RWPE1 (cell line): ENCODE measurements around the gene OXER1.
A peak's percentile ranks its signal among the peaks of the same experiment; 100 is the strongest.

Experiments
- CTCF ChIA-PET: fragments of 350-600 bp; sonication (Branson Sonifier 250); formaldehyde crosslinking; extraction: SDS; loops from one replicate; lab custom pipeline; 2021; lab: Yijun Ruan, JAX
- POLR2A ChIA-PET: fragments of 400-600 bp; formaldehyde crosslinking; extraction: SDS; loops from one replicate; lab custom pipeline; 2020; ENCODE audit warnings: antibody characterized with exemption; ENCODE audit not compliant: low non-redundant PET; lab: Yijun Ruan, JAX
- DNase-seq: peaks from one replicate; pipeline ENCODE4 v3.0.0; 2012; ENCODE audit warnings: low spot score
- H3K27ac ChIP-seq: fragments of 450-650 bp; 2 replicates; pipeline ENCODE4 v1.5.1; 2017
- TF ChIP-seq, protein P1 (sequence below): fragments of 450-650 bp; conservative IDR thresholded peaks from 2 replicates; pipeline ENCODE4 v1.5.1; 2017; ENCODE audit warnings: low read depth, mild to moderate bottlenecking

OXER1 gene

DNA sequence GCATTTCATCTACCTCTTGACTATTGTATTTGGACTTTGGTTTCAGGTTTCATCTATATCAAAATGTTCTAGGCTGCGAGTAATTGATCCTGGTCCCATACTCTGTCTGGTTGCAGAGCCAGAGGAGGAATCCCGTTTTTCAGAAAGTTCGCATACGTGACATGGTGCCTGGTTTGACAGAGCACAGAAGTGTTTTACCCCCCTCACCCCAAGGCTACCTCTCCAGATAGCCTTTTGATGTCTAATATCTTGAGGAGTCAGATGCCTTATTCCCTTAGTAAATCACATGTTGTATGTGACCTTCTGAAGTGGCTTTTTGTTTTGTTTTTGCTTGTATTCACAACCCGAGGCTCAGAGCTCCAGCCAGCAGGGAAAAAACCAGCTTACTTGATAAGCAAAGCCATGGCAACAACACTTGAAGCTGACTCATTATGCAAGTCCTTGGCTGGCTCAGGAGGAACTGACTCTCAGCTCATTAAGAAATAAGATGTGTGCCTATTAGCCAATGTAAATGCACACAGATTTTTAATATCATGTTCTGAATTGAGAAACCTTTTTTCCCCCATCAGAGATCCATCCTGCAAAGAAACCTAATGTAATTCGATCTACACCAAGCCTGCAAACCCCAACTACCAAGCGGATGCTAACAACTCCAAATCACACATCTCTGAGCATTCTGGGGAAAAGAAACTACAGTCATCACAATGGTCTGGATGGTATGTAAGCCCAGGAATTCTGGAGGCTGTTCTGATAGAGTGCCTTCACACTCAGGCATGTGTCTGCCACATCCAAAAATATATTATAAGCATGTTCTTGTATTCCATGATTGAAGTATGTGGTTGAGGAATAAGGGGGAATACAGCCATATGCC, 41.4 kb downstream of the OXER1 start:
- DNase-seq = peak; percentile 8
- TF ChIP-seq, protein P1, sequence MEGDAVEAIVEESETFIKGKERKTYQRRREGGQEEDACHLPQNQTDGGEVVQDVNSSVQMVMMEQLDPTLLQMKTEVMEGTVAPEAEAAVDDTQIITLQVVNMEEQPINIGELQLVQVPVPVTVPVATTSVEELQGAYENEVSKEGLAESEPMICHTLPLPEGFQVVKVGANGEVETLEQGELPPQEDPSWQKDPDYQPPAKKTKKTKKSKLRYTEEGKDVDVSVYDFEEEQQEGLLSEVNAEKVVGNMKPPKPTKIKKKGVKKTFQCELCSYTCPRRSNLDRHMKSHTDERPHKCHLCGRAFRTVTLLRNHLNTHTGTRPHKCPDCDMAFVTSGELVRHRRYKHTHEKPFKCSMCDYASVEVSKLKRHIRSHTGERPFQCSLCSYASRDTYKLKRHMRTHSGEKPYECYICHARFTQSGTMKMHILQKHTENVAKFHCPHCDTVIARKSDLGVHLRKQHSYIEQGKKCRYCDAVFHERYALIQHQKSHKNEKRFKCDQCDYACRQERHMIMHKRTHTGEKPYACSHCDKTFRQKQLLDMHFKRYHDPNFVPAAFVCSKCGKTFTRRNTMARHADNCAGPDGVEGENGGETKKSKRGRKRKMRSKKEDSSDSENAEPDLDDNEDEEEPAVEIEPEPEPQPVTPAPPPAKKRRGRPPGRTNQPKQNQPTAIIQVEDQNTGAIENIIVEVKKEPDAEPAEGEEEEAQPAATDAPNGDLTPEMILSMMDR = no peak
- ChIA-PET CTCF (no interaction called here), POLR2A (interaction anchor here (0.6 kb wide), 1 partner anchor 23 kb away, joined by 3 read pairs; no protein-coding TSS in a partner anchor)
- H3K27ac ChIP-seq = no peak overlapping the region

DNA sequence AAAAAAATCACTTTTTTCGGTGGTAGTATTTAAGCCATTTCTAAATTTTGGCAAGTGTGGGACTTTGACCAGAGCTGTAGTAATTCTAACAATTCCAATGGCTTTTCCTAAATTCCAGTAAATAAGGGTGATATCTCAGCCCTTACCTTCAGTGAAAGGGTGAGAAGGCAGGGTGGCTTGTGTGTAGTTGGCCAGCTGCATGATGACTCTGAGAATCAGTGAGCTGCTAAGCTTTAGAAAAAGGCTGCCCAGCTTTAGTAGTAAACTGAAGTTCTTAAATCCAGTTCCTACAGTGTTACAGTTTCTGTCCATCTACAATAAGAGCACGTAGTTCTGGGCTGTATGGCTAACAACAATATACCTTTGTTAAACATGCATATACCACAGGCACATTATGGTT, 42.0 kb downstream of the OXER1 start:
- TF ChIP-seq, protein P1 = no peak
- ChIA-PET POLR2A (interaction anchor here (0.6 kb wide), 1 partner anchor 24 kb away, joined by 3 read pairs; no protein-coding TSS in a partner anchor), CTCF (interaction anchor here (0.6 kb wide), 1 partner anchor 110 kb away, joined by 3 read pairs; no protein-coding TSS in a partner anchor)
- no peak for DNase-seq
- no peak overlapping the region for H3K27ac ChIP-seq

DNA sequence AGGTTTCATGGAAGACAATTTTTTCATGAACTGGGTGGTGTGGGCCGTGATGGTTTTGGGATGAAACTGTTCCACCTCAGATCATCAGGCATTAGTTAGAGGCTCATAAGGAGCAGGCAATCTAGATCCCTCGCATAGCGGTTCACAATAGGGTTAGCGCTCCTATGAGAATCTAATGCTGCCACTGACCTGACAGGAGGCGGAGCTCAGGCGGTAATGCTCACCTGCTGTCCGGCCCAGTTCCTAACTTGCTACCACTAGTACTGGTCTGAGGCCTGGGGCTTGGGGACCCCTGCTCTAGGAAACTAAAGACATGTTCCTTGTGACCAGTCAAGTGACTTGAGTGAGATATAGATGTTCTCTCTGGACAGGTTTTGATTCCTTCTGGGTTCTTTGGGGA, 49.2 kb downstream of the OXER1 start:
- POLR2A ChIA-PET = no interaction called here

DNA sequence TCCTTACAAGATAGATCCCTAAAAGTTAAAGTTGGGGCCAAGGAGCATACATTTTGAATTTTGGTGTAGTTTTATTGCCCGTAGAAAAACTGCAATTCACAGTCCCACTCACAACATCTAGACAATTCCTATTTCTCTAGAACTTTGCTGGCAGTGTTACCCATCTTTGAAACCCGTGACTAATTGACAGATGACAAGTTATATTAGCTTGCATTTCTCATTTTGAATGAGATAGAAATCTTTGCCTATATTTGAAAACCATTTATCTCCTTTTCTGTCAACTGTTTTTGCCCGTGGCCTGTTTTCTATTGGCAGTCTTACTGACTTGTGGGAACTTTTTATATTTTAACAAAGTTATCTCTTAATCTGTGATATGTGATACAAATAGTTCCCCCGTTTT, 50.0 kb downstream of the OXER1 start:
- POLR2A ChIA-PET = no interaction called here
- DNase-seq = no peak
- CTCF ChIA-PET = no interaction called here
- H3K27ac ChIP-seq = no peak overlapping the region
- TF ChIP-seq, protein P1 = no peak

More for the DNA sequence above, 49.2 kb downstream of the OXER1 start:
- CTCF ChIA-PET = no interaction called here
- no peak overlapping the region for H3K27ac ChIP-seq
- TF ChIP-seq, protein P1 = no peak
- no peak for DNase-seq

DNA sequence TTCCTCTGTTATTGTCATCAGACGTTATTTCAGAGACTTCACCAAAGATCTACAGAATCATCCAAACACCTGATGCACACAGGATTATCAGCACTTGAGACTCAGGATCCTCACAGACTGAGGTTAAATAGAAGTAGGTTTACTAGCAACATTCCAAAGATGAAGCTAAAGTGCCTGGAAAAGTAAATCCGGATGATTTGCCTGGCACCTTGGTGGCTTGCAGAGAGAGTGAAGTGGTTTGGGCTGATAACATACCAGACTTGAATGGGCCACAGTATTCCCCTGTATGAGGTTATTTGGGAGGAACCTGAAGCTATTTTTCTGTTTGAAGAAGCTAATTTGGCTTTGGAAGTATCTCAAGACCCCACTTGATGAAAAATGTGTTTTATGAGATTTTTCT, 51.0 kb downstream of the OXER1 start:
- H3K27ac ChIP-seq = no peak overlapping the region
- CTCF ChIA-PET = interaction anchor here (0.7 kb wide), 1 partner anchor 373 kb away, joined by 3 read pairs; no protein-coding TSS in a partner anchor
- DNase-seq = no peak
- TF ChIP-seq, protein P1 = no peak
- POLR2A ChIA-PET = no interaction called here
